Gastroesophageal sphincter (tissue), 4 donors: ENCODE measurements around the gene TRMT13. TPM values are rescaled to one million over a fixed set of nuclear protein-coding genes. Genes with fewer than 3 reads are reported as not detected.

ENCODE experiments used
- ATAC-seq: fragments of 150-250 bp; one replicate; pipeline ENCODE4 v1.9.1; 2016; ENCODE audit warnings: mild to moderate bottlenecking, moderate library complexity
- H3K27ac ChIP-seq, 4 donors: fragments of 200-600 bp; sonication (generic) in 3 of 4; 1 replicate in 3 of 4; 2 replicates in 1 of 4; pipeline ENCODE4 v1.5.1; 2016 to 2019
- H3K27me3 ChIP-seq: fragments of 200-600 bp; sonication (generic); one replicate; pipeline ENCODE4 v1.5.1; 2019
- H3K36me3 ChIP-seq, 2 donors: fragments of 200-600 bp; sonication (generic); one replicate each; pipeline ENCODE4 v1.5.1; 2019; ENCODE audit warnings: control low read depth in 1 of 2
- H3K4me1 ChIP-seq, 3 donors: fragments of 200-600 bp; sonication (generic); 1 replicate in 2 of 3; 2 replicates in 1 of 3; pipeline ENCODE4 v1.5.1; 2016 to 2019; ENCODE audit warnings: control low read depth in 2 of 3
- H3K4me3 ChIP-seq, 2 donors: fragments of 200-600 bp; sonication (generic); one replicate each; pipeline ENCODE4 v1.5.1; 2019; ENCODE audit warnings: mild to moderate bottlenecking in 1 of 2, moderate library complexity in 1 of 2
- H3K9me3 ChIP-seq, 3 donors: fragments of 200-600 bp; sonication (generic); one replicate each; pipeline ENCODE4 v1.5.1; 2017 to 2019; ENCODE audit warnings: control low read depth in 2 of 3
- CTCF ChIP-seq, 4 experiments: fragments of 200-600 bp in 2 of 4; fragments of 450-650 bp in 2 of 4; sonication (generic) in 1 of 4; IDR thresholded peaks; one replicate each; pipeline ENCODE4 v1.5.1; 2017 to 2019; ENCODE audit warnings: antibody characterized with exemption in 4 of 4, mild to moderate bottlenecking in 2 of 4, moderate library complexity in 2 of 4
- EP300 ChIP-seq: sonication (generic); formaldehyde crosslinking; IDR thresholded peaks from one replicate; pipeline ENCODE4 v1.6.1; 2017; ENCODE audit warnings: antibody characterized with exemption, mild to moderate bottlenecking
- POLR2A ChIP-seq, 2 donors: fragments of 450-650 bp; IDR thresholded peaks; one replicate each; pipeline ENCODE4 v1.6.1; 2017; ENCODE audit warnings: antibody characterized with exemption in 2 of 2, mild to moderate bottlenecking in 2 of 2, moderate library complexity in 1 of 2
- POLR2AphosphoS5 ChIP-seq: sonication (generic); formaldehyde crosslinking; IDR thresholded peaks from one replicate; pipeline ENCODE4 v1.6.1; 2017; ENCODE audit warnings: antibody characterized with exemption
- WGBS, 2 donors: methylation state at CpG; one replicate each; pipeline ENCODE4 v1.1.5; 2018; ENCODE audit warnings: low coverage in 1 of 2; 5-methylcytosine and 5-hydroxymethylcytosine counted together
- total RNA-seq, 4 donors: library from RNA; depleted of rRNA; stranded (reverse); fragments of >200 nt; gene quantifications; one replicate each; pipeline ENCODE4 v1.1.0, GENCODE V29; 2016

The TRMT13 gene
- total RNA-seq, 4 donors from 2014 or later: 6.1 to 24.9 (median 19.4) TPM

- TF ChIP-seq CTCF (IDR thresholded peaks at IDR 0.05) (no peak), POLR2A (IDR thresholded peaks at IDR 0.05) (no peak)
- WGBS, 2 donors: 92 to 100% methylated on average over 2 of the region's 2 CpGs
- H3K36me3 ChIP-seq: peaks cover 6 to 58% of the 10 kb centered on the region in 2 donors
- H3K4me3 ChIP-seq: no peak overlapping the region
- H3K9me3 ChIP-seq: no peaks in the 10 kb centered on the region
- peaks cover 0 to 28% (median 4%) of the 10 kb centered on the region in 3 donors for H3K4me1 ChIP-seq
- no peak overlapping the region for H3K27ac ChIP-seq
- no peaks in the 10 kb centered on the region for H3K27me3 ChIP-seq
- no peak for ATAC-seq
These were observed 4.6 kb downstream of the TRMT13 start for GRCh38 chr1:100137602-100138001.

- no peak overlapping the region for H3K4me3 ChIP-seq
- TF ChIP-seq POLR2AphosphoS5 (no peak), POLR2A (IDR thresholded peaks at IDR 0.05) (no peak), EP300 (no peak), CTCF (IDR thresholded peaks at IDR 0.05) (no peak)
- peaks cover 6 to 94% of the 10 kb centered on the region in 2 donors for H3K36me3 ChIP-seq
- H3K27ac ChIP-seq: no peak overlapping the region
- no peaks in the 10 kb centered on the region for H3K27me3 ChIP-seq
- 93 to 94% methylated on average over 2 to 4 of the region's 4 CpGs for WGBS, 2 donors
- H3K9me3 ChIP-seq: no peaks in the 10 kb centered on the region
- no peak for ATAC-seq
- H3K4me1 ChIP-seq: no peaks in the 10 kb centered on the region
These were observed 8.2 kb downstream of the TRMT13 start for GRCh38 chr1:100141192-100141591.

- H3K4me1 ChIP-seq: no peaks in the 10 kb centered on the region
- H3K4me3 ChIP-seq: no peak overlapping the region
- H3K9me3 ChIP-seq: no peaks in the 10 kb centered on the region
- TF ChIP-seq POLR2A (IDR thresholded peaks at IDR 0.05): no peak
- no peak for TF ChIP-seq EP300
- no peak for TF ChIP-seq POLR2AphosphoS5
- no peak for TF ChIP-seq CTCF (IDR thresholded peaks at IDR 0.05)
- H3K27me3 ChIP-seq: no peaks in the 10 kb centered on the region
- H3K36me3 ChIP-seq: peaks cover 6 to 100% of the 10 kb centered on the region in 2 donors
- H3K27ac ChIP-seq: no peak overlapping the region
- 80 to 90% methylated on average over 3 of the region's 3 CpGs for WGBS, 2 donors
- ATAC-seq: no peak
These were observed 9.4 kb downstream of the TRMT13 start for GRCh38 chr1:100142343-100142742.

- H3K4me3 ChIP-seq: no peak overlapping the region
- H3K4me1 ChIP-seq: no peaks in the 10 kb centered on the region
- no peaks in the 10 kb centered on the region for H3K9me3 ChIP-seq
- H3K27ac ChIP-seq: no peak overlapping the region
- 94 to 95% methylated on average over 2 to 3 of the region's 3 CpGs for WGBS, 2 donors
- H3K36me3 ChIP-seq: peaks cover 3 to 99% of the 10 kb centered on the region in 2 donors
- TF ChIP-seq POLR2A (IDR thresholded peaks at IDR 0.05) (no peak), CTCF (IDR thresholded peaks at IDR 0.05) (no peak), POLR2AphosphoS5 (no peak), EP300 (no peak)
- H3K27me3 ChIP-seq: no peaks in the 10 kb centered on the region
- ATAC-seq: no peak
These were observed 12.2 kb downstream of the TRMT13 start for GRCh38 chr1:100145116-100145515.

- no peak for TF ChIP-seq EP300
- TF ChIP-seq POLR2A (IDR thresholded peaks at IDR 0.05): no peak
- no peak for TF ChIP-seq POLR2AphosphoS5
- TF ChIP-seq CTCF (IDR thresholded peaks at IDR 0.05): no peak
- Histone ChIP-seq H3K27me3 (no peaks in the 10 kb centered on the region), H3K4me3 (no peak overlapping the region), H3K27ac (no peak overlapping the region), H3K36me3 (peaks cover 0 to 87% of the 10 kb centered on the region in 2 donors), H3K9me3 (no peaks in the 10 kb centered on the region), H3K4me1 (no peaks in the 10 kb centered on the region)
- 91 to 100% methylated on average over 1 of the region's 1 CpG for WGBS, 2 donors
- ATAC-seq: no peak
These were observed 14.0 kb downstream of the TRMT13 start for GRCh38 chr1:100146958-100147357.
